ENCODE data around the gene STEAP4.

Gene STEAP4

GRCh38 chr7:88310956-88311674 is 4.4 kb upstream of the STEAP4 start:
- H3K27me3 ChIP-seq (ENCODE audit: control insufficient read depth, insufficient read depth, low read length) = peaks cover 17% of the 10 kb centered on the region
- no peaks in the 10 kb centered on the region for H3K9me3 ChIP-seq (ENCODE audit: control insufficient read depth, insufficient read depth, low read length)
- H3K36me3 ChIP-seq (ENCODE audit: control insufficient read depth, insufficient read depth, low read length) = no peaks in the 10 kb centered on the region
- H3K4me1 ChIP-seq (ENCODE audit: control insufficient read depth, insufficient read depth, low read length) = no peaks in the 10 kb centered on the region
- no peak overlapping the region for H3K4me3 ChIP-seq (ENCODE audit: low read depth, low read length)
- no peak overlapping the region for H3K9ac ChIP-seq (ENCODE audit: low read depth, low read length)

- Histone ChIP-seq H3K9ac (ENCODE audit: low read depth, low read length) (no peak overlapping the region), H3K36me3 (ENCODE audit: control insufficient read depth, insufficient read depth, low read length) (no peaks in the 10 kb centered on the region), H3K9me3 (ENCODE audit: control insufficient read depth, insufficient read depth, low read length) (no peaks in the 10 kb centered on the region), H3K4me3 (ENCODE audit: low read depth, low read length) (no peak overlapping the region), H3K27me3 (ENCODE audit: control insufficient read depth, insufficient read depth, low read length) (peaks cover 26% of the 10 kb centered on the region), H3K4me1 (ENCODE audit: control insufficient read depth, insufficient read depth, low read length) (no peaks in the 10 kb centered on the region)
Measured at GRCh38 chr7:88309819-88310218, 3.1 kb upstream of the STEAP4 start.

- H3K36me3 ChIP-seq (ENCODE audit: control insufficient read depth, insufficient read depth, low read length) = no peaks in the 10 kb centered on the region
- peaks cover 26% of the 10 kb centered on the region for H3K27me3 ChIP-seq (ENCODE audit: control insufficient read depth, insufficient read depth, low read length)
- no peak overlapping the region for H3K9ac ChIP-seq (ENCODE audit: low read depth, low read length)
- H3K4me3 ChIP-seq (ENCODE audit: low read depth, low read length) = no peak overlapping the region
- H3K9me3 ChIP-seq (ENCODE audit: control insufficient read depth, insufficient read depth, low read length) = no peaks in the 10 kb centered on the region
- no peaks in the 10 kb centered on the region for H3K4me1 ChIP-seq (ENCODE audit: control insufficient read depth, insufficient read depth, low read length)
Measured at GRCh38 chr7:88307823-88308222, 1.1 kb upstream of the STEAP4 start.

DNA sequence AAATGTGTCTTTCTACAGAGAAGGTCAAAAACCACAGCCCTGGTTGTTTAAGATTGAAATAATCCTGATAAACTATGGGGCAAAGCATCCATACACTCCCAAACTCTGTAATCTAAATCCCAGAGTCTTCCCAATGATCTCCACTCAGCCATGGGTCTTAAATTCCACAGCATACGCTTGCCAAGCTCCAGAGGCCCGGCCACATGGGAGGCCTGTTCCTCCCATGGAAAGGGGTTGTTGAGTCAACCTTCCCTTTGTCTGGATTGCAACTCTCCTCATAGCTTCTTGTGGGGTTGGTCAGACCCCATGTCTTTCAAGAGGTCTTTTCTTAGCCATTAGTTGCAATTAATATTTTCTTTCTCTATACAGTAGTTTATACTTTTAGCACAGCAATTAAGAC is 718 bp upstream of the STEAP4 start:
- Histone ChIP-seq H3K4me1 (ENCODE audit: control insufficient read depth, insufficient read depth, low read length) (no peaks in the 10 kb centered on the region), H3K9ac (ENCODE audit: low read depth, low read length) (no peak overlapping the region), H3K9me3 (ENCODE audit: control insufficient read depth, insufficient read depth, low read length) (no peaks in the 10 kb centered on the region), H3K36me3 (ENCODE audit: control insufficient read depth, insufficient read depth, low read length) (no peaks in the 10 kb centered on the region), H3K27me3 (ENCODE audit: control insufficient read depth, insufficient read depth, low read length) (peaks cover 26% of the 10 kb centered on the region), H3K4me3 (ENCODE audit: low read depth, low read length) (no peak overlapping the region)

DNA sequence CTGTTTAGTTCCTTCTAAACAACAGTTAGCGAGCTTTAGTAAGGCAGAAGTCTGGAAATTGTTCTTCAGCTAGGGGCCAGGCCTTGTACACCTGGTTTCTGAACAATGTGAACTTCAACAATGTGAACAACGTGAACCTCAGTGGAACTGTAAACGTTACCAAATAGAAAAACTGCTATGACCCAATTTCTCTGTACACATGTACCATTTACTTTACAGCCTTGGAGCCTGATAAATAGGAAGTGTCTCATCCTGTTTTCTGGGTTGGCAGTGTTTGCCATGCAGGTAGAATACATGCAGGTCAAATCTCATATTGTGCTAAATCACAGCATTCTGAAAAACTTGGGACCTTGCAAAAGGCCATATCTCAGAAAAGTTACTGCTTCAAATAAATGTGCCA is 1.6 kb downstream of the STEAP4 start:
- Histone ChIP-seq H3K4me1 (ENCODE audit: control insufficient read depth, insufficient read depth, low read length) (no peaks in the 10 kb centered on the region), H3K27me3 (ENCODE audit: control insufficient read depth, insufficient read depth, low read length) (peaks cover 26% of the 10 kb centered on the region), H3K9me3 (ENCODE audit: control insufficient read depth, insufficient read depth, low read length) (no peaks in the 10 kb centered on the region), H3K4me3 (ENCODE audit: low read depth, low read length) (no peak overlapping the region), H3K9ac (ENCODE audit: low read depth, low read length) (no peak overlapping the region), H3K36me3 (ENCODE audit: control insufficient read depth, insufficient read depth, low read length) (no peaks in the 10 kb centered on the region)

GRCh38 chr7:88302486-88302885 is 4.2 kb downstream of the STEAP4 start:
- no peaks in the 10 kb centered on the region for H3K36me3 ChIP-seq (ENCODE audit: control insufficient read depth, insufficient read depth, low read length)
- H3K9me3 ChIP-seq (ENCODE audit: control insufficient read depth, insufficient read depth, low read length) = no peaks in the 10 kb centered on the region
- H3K27me3 ChIP-seq (ENCODE audit: control insufficient read depth, insufficient read depth, low read length) = peaks cover 21% of the 10 kb centered on the region
- no peak overlapping the region for H3K4me3 ChIP-seq (ENCODE audit: low read depth, low read length)
- no peaks in the 10 kb centered on the region for H3K4me1 ChIP-seq (ENCODE audit: control insufficient read depth, insufficient read depth, low read length)
- no peak overlapping the region for H3K9ac ChIP-seq (ENCODE audit: low read depth, low read length)

GRCh38 chr7:88301924-88302323 is 4.8 kb downstream of the STEAP4 start:
- H3K9ac ChIP-seq (ENCODE audit: low read depth, low read length) = no peak overlapping the region
- H3K36me3 ChIP-seq (ENCODE audit: control insufficient read depth, insufficient read depth, low read length) = no peaks in the 10 kb centered on the region
- no peaks in the 10 kb centered on the region for H3K4me1 ChIP-seq (ENCODE audit: control insufficient read depth, insufficient read depth, low read length)
- no peak overlapping the region for H3K4me3 ChIP-seq (ENCODE audit: low read depth, low read length)
- H3K9me3 ChIP-seq (ENCODE audit: control insufficient read depth, insufficient read depth, low read length) = no peaks in the 10 kb centered on the region
- H3K27me3 ChIP-seq (ENCODE audit: control insufficient read depth, insufficient read depth, low read length) = peaks cover 15% of the 10 kb centered on the region

DNA sequence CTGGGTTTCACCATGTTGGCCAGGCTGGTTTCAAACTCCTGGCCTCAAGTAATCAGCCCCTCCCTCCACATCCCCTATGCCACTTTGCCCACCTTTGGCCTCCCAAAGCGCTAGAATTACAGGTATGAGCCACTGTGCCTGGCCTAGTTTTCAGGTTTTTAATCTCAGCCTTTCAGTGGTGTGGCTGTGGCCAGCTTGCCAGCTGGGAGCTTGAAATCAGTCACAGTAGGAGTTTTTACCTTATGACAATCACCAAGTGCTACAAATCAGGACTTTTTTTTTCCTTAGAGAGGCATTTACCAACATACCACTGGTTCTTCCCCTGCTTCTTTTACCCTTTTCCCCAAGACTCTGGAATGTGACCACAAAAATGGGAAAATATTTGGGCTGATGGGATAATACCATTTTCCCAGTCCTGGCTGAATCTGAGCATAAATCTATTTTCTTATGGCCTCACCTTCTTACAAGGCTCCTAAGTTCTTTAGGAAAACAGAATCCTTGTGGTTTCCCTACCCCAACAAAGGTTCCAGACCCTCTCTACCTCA is 6.2 kb downstream of the STEAP4 start:
- no peaks in the 10 kb centered on the region for H3K36me3 ChIP-seq (ENCODE audit: control insufficient read depth, insufficient read depth, low read length)
- no peaks in the 10 kb centered on the region for H3K9me3 ChIP-seq (ENCODE audit: control insufficient read depth, insufficient read depth, low read length)
- H3K9ac ChIP-seq (ENCODE audit: low read depth, low read length) = no peak overlapping the region

DNA sequence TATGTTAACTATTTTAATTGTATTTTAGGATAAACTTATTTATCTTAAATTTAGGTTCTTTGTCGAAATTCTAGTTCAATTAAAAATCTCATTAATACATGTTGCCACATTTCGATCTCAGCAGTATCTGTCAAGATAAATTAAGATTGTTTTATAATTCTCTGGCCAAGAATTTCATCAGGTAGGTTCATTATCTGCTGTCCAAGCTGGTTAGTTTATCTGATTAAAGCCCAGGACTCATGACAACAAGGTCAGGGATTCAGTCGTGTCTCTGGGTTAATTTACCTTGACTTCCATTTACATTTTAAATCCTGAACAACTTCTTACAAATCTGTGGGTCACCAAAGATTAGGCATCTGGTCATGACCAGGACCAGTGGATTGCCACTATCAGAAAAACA is 7.6 kb downstream of the STEAP4 start:
- Histone ChIP-seq H3K4me1 (ENCODE audit: control insufficient read depth, insufficient read depth, low read length) (no peaks in the 10 kb centered on the region), H3K9ac (ENCODE audit: low read depth, low read length) (no peak overlapping the region), H3K36me3 (ENCODE audit: control insufficient read depth, insufficient read depth, low read length) (no peaks in the 10 kb centered on the region), H3K4me3 (ENCODE audit: low read depth, low read length) (no peak overlapping the region), H3K9me3 (ENCODE audit: control insufficient read depth, insufficient read depth, low read length) (no peaks in the 10 kb centered on the region), H3K27me3 (ENCODE audit: control insufficient read depth, insufficient read depth, low read length) (no peaks in the 10 kb centered on the region)

More for the DNA sequence above, 6.2 kb downstream of the STEAP4 start:
- no peak overlapping the region for H3K4me3 ChIP-seq (ENCODE audit: low read depth, low read length)
- H3K4me1 ChIP-seq (ENCODE audit: control insufficient read depth, insufficient read depth, low read length) = no peaks in the 10 kb centered on the region
- H3K27me3 ChIP-seq (ENCODE audit: control insufficient read depth, insufficient read depth, low read length) = peaks cover 3% of the 10 kb centered on the region

GRCh38 chr7:88293866-88294265 is 12.8 kb downstream of the STEAP4 start:
- H3K9me3 ChIP-seq (ENCODE audit: control insufficient read depth, insufficient read depth, low read length) = no peaks in the 10 kb centered on the region
- H3K36me3 ChIP-seq (ENCODE audit: control insufficient read depth, insufficient read depth, low read length) = no peaks in the 10 kb centered on the region
- no peak overlapping the region for H3K9ac ChIP-seq (ENCODE audit: low read depth, low read length)
- no peak overlapping the region for H3K4me3 ChIP-seq (ENCODE audit: low read depth, low read length)
- H3K27me3 ChIP-seq (ENCODE audit: control insufficient read depth, insufficient read depth, low read length) = no peaks in the 10 kb centered on the region
- H3K4me1 ChIP-seq (ENCODE audit: control insufficient read depth, insufficient read depth, low read length) = no peaks in the 10 kb centered on the region

GRCh38 chr7:88291398-88292173 is 15.1 kb downstream of the STEAP4 start:
- Histone ChIP-seq H3K4me3 (ENCODE audit: low read depth, low read length) (no peak overlapping the region), H3K4me1 (ENCODE audit: control insufficient read depth, insufficient read depth, low read length) (no peaks in the 10 kb centered on the region), H3K9me3 (ENCODE audit: control insufficient read depth, insufficient read depth, low read length) (no peaks in the 10 kb centered on the region), H3K36me3 (ENCODE audit: control insufficient read depth, insufficient read depth, low read length) (no peaks in the 10 kb centered on the region), H3K9ac (ENCODE audit: low read depth, low read length) (no peak overlapping the region), H3K27me3 (ENCODE audit: control insufficient read depth, insufficient read depth, low read length) (no peaks in the 10 kb centered on the region)

GRCh38 chr7:88290491-88290890 is 16.2 kb downstream of the STEAP4 start:
- Histone ChIP-seq H3K27me3 (ENCODE audit: control insufficient read depth, insufficient read depth, low read length) (no peaks in the 10 kb centered on the region), H3K4me1 (ENCODE audit: control insufficient read depth, insufficient read depth, low read length) (no peaks in the 10 kb centered on the region), H3K9me3 (ENCODE audit: control insufficient read depth, insufficient read depth, low read length) (no peaks in the 10 kb centered on the region), H3K36me3 (ENCODE audit: control insufficient read depth, insufficient read depth, low read length) (no peaks in the 10 kb centered on the region), H3K4me3 (ENCODE audit: low read depth, low read length) (no peak overlapping the region), H3K9ac (ENCODE audit: low read depth, low read length) (no peak overlapping the region)
